HG03354 (cell line): ENCODE data around the gene SHBG.
"Not testable (repeated sequence)": the region's sequence is repeated elsewhere in the genome, so short reads cannot be mapped to it uniquely, and the experiment has no call there.

ENCODE experiments used
- ATAC-seq: cut with Tn5 transposase; IDR thresholded peaks from one replicate; pipeline ENCODE4 v1.9.1; 2021; ENCODE audit warnings: mild to moderate bottlenecking; ENCODE audit not compliant: unreplicated experiment, poor library complexity, severe bottlenecking

Gene SHBG

DNA sequence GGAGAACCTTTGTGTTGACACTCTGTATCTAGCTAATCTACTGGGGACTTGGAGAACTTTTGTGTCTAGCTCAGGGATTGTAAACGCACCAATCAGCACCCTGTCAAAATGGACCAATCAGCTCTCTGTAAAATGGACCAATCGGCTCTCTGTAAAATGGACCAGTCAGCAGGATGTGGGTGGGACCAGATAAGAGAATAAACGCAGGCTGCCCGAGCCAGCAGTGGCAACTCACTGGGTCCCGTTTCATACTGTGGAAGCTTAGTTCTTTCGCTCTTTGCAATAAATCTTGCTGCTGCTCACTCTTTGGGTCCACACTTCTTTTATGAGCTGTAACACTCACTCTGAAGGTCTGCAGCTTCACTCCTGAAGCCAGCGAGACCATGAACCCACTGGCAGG is 11.7 kb downstream of the SHBG start:
- not testable (repeated sequence) for ATAC-seq

DNA sequence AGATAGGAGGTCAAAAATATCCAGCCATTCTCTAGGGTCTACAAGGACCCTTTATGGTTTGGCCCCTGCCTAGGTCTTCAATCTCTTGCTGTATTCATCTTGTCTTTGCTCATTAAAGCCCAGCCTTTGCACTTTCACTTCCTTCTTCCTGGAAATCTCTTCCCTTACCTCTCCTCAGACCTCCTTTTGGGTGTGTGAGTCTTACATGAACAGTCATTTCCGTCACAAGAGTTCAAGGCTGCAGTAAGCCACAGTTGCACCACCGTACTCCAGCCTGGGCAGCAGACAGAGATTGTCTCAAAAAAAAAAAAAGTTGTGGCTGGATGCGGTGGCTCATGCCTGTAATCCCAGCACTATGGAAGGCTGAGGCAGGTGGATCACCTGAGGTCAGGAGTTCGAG is 14.8 kb downstream of the SHBG start:
- ATAC-seq, result no peak

DNA sequence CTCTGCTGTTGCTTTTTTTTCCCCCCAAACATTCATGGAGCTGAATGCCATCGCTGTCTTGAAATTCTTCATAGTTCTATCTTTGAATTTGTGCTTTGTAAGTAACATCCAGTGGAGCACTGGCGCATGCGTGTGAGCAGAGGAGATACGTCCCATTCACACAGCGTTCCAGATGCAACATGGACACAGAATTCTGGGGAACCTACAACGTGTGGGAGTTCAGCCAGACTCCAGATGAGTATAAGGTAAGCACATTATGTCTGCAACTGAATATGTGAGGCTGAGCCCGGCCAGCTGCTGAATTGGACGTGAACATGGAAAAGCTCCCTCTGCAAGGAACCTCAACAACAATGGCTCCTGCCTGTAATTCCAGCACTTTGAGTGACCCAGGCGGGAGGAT is 16.5 kb downstream of the SHBG start:
- no peak for ATAC-seq

DNA sequence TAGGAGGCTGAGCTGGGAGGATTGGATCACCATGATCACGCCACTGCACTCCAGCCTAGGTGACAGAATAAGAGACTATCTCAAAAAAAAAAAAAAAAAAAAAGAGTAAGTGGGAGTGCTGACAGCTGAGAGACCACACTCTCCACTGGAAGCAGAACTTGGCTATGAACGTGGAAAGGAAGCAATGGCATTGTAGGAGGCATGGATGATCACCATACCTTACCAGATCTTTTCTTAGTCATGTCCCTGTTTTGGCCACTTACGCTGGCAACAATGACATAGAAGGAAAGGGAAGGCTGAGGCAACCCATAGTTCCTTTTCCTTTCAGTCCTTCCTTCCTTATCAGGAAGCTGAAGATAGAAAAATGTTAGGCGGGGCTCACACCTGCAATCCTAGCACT is 17.1 kb downstream of the SHBG start:
- no peak for ATAC-seq

DNA sequence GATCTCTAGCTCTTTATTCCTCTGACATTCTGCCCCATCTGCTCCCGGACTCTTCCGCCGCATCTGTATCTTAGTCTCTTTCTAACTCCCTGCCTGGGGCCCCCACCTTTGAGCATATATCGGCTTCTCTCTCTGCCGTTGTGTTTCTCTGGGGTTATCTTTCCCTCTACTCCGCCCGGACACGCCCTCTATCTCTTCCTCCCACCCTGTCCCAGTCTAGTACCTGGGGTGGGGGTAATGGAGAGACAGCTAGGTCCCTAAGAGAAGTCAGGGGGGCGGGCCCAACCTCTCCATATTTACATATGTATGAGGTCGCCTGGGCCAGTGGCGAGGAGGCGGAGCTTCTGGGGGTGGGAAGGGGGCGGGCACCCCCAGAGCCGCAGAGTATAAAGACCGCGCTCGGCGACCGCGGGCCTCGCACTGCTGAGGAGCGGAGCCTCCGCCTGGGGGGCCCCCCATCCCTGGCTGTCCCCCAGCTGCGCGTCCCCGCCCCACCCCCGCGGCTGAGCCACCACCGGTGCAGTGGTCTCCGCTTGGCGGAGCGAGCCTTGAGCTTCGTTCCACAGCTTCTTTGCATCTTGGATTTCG is 20.7 kb downstream of the SHBG start, which contains the start of gene ATP1B2:
Gene ATP1B2 (plus strand): TSS at position 418 of the 588 bp plus-strand sequence. CDS start 593 bp downstream, outside the sequence.
- ATAC-seq, result no peak

DNA sequence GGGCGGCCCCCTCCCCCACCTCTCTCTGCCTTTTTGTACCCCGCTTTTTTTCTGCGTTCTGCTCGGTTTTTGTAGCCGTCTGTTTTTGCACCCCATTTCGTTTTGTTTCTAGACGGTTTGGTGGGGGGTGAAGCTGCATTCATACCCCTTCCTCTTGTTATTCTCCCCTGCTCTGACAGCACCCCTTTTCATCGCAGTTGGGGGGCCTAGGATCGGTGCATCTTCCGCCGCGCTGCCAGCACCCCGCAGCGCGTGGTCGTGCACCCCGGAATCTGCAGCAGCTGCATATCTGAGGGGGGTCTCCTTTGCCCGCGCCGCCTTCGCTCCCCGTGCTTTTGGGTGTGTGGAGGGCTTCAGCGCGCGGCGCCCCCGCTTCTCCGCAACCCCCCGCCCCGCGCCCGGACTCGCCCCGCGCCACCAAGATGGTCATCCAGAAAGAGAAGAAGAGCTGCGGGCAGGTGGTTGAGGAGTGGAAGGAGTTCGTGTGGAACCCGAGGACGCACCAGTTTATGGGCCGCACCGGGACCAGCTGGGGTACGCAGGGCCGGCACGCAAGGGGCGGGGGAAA is 21.2 kb downstream of the SHBG start:
- no peak for ATAC-seq

DNA sequence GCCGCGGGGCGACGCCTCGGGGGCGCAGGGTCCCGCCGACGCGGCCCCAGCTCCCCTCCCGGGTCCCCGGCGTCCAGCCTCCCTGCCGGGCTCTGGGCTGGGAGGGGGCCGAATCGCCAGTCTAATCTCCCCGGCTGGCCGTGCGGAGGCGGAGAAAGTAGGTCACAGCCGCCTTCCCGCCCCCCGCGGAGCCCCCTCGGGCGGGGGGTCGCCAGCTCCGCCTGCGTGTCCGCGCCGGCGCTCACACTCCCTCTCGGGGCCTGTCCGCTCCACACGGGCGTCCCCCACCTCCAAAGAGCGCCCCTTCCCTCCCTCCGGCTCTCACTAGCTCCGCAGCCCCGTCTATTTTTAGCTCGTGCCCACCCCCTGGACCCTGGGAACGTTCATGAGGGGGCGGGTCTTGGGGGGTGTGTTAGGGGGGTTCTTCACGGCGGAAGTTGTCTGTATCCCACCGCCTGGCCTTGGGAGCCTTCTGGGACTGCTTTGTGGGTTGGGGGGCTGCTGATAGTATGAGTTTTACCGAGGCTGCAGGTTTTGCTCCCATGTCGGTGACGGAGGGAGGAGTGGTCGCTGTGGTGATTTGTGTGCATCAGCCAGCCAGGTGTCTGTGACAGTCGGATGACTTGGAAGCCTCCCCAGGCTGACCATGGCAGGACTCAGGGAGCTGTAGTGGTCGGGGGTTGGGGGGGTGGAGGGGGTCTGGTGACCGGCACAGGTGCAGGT is 21.9 kb downstream of the SHBG start:
- no peak for ATAC-seq

DNA sequence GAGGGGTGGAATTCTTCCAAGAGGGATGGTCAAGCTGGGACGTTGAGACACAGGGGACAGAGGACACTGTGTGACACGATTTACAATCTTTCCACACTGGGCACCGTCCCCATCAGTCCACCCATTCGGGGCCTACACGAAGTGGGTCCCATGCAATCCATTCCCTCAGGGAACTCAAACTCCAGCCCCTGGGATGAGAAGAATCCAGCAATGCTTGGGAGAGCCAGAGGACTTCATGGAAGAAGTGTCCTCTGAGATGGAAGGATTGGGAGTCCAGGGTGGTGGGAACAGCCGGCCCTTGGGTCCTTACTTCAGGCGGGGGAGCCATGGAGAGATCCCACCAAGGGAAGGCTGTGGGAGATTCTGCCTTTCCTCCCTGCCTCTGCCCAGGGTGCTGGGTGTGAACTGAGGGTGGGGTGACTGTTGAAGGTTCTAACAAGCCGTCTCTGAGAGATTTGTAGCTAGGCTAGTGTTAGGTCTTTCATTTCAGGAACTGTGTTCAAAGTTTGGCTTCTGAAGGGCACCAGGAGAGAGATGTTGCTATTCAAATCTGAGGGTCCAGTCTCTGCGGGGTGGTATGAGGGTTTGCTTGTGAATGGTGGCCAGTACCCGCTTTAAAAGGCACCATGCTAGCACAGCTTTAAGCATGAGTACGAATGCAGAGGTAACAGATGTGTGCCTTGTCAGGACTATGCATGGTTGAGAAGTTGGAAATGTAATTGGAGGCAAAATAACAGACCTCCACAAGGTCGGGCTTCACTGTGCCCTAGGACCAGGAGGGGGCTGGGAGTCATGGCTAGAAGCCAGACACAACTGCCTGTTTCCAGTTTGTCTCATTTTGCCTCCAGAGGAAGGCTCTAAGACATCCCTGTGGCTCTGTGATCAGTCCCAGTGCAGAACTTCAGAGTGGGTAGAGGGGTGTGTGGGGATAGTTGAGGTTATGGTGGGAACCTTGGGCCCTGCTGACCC is 22.7 kb downstream of the SHBG start:
- ATAC-seq, result no peak

DNA sequence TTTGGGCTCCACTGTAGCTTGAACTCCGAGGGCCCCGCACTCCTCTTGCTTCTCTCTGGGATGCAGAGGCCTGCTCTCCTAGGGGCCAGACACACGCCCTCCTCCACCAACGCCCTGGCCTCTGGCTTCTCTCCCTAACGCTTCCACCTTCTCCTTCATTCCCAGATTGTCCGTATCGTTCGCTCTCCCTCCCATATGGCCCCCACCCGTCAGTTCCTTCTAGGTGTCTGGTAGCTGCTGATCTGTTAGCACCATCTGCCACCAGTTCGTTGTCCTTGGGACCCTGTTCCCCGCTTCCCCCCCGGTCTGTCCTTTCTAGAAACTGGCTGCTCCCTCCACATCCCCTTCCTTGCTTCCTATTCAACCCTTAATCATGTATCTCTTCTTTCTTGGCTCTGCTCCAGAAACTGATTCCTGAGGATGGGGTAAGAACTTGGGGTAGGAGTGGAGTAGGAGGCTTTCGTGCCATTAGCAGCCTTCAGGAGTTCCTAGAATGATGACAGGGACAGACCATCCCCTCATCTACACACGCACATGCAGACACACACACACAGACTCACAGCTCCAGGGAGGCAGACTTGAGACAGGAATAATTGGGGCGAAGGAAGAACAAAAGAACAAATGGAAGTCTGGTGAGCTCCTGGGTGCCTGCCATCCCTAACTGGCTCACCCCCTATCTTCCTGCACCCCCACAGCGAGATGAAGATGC is 25.1 kb downstream of the SHBG start:
- ATAC-seq, result no peak

DNA sequence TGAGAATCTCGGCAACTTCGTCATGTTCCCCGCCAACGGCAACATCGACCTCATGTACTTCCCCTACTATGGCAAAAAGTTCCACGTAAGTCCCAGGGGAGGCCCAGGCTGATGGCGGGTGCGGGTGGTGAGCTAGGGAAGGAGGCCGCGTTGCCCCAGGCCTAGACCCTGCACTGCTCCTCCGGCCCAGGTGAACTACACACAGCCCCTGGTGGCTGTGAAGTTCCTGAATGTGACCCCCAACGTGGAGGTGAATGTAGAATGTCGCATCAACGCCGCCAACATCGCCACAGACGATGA is 25.6 kb downstream of the SHBG start:
- ATAC-seq, result no peak

DNA sequence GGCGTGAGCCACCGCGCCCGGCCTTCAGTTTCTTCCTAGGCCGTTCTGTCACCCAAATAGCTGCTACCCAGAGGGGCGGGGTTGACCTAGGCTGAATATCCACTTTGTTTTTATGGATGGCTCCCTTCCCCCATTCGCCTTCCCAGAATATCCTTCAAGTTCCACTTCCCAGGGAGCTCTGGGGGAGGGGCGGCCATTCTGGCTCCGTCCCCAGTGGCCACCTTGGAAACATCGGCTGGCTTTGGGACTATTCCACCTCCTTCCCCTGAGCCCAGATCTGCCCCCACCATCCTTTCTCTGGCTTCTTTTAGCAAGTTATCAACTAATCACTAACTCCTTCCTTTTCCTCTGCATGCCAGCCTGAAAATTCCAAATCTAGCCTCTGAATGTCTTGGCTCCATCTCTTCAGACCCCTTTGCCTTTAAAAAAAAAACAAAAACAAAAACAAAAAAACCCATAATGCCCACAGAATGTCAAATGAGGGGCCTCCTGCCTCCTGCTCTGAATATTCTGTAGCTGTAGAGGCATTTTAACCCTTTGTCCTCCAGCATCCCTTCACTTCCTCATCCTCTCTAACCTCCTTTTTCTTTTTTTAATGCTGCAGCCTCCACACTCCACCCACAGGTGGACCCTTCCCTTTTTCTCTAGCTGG is 27.1 kb downstream of the SHBG start:
- ATAC-seq, result no peak

DNA sequence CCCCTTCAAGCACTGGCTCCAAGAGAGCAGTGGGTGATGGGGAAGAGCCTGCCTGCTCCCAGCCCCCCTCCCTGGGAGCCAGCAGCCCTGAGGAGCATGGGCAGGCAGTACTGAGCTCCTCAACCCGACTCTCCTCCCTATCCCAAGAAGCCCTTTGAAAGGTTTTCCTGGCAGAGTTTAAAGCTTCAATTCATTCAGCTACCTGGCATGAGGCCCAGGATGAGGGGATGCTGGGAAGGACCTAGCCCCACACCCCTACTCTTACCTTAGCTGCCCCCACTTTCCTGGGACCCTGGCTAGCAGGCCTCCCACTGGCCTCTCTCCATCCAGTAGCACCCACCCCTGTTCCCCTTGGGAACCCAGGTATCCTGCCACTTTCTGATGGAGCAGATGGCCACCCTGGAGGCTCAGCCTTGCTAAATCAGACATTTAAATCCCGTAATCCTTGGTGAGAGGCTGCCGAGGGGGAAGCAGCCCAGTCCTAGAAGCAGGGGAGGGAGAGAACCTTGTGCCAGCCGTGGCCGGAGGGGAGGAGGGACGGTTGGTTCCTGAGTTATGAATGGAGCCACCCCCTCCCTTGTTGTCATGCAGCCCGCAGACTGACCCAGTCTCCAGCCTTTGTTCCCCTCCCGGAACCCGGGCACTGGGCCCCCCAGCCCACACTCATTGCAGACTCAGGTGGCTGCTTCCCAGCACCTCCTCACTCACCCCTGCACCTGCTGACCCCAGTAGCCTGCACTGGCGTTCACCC is 37.9 kb downstream of the SHBG start:
- ATAC-seq, result no peak

DNA sequence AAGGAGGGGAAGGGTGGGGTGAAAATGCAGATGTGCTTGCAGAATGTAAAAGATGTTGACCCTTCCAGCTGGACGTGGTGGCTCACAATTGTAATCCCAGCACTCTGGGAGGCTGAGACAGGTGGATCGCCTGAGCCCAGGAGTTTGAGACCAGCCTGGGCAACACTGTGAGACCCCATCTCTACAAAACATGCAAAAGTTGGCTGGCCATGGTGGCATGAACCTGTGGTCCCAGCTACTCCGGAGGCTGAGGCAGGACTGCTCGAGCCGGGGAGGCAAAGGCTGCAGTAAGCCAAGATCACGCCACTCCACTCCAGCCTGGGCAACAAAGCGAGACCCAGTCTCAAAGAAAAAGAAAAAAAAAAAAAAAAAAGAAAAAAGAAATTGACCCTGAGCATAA is 38.5 kb downstream of the SHBG start:
- ATAC-seq, result no peak

DNA sequence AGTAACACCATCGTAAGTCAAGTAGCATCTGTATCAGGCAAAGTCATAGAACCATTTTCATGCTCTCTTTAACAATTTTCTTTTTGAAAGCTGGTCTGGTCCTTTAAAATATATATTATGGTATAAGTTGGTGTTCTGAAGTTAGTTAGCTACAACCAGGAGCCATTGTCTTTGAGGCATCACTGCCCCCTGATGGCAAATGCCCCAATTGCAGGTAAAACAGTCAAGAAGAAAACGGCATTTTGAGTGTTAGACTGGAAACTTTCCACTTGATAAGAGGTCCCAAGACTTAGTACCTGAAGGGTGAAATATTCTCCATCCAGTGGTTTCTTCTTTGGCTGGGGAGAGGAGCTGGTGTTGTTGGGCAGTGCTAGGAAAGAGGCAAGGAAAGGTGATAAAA is 43.3 kb downstream of the SHBG start:
- no peak for ATAC-seq

DNA sequence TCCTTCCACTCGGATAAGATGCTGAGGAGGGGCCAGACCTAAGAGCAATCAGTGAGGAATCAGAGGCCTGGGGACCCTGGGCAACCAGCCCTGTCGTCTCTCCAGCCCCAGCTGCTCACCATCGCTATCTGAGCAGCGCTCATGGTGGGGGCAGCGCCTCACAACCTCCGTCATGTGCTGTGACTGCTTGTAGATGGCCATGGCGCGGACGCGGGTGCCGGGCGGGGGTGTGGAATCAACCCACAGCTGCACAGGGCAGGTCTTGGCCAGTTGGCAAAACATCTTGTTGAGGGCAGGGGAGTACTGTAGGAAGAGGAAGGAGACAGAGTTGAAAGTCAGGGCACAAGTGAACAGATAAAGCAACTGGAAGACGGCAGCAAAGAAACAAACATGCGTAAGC is 45.0 kb downstream of the SHBG start:
- no peak for ATAC-seq

DNA sequence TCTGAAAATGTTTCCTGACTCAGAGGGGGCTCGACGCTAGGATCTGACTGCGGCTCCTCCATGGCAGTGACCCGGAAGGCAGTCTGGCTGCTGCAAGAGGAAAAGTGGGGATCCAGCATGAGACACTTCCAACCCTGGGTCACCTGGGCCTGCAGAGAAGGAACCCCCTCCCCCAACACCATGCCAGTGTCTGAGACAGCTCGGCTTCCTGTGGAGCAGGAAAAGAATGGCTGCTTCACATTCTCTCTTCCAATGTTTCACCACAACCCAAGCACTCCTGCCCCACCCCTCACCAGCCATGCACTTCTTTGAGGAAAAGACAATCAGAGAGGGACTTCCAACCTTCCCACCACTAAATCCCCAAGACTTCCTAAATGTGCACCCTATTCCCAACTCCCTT is 46.6 kb downstream of the SHBG start:
- ATAC-seq, result no peak

DNA sequence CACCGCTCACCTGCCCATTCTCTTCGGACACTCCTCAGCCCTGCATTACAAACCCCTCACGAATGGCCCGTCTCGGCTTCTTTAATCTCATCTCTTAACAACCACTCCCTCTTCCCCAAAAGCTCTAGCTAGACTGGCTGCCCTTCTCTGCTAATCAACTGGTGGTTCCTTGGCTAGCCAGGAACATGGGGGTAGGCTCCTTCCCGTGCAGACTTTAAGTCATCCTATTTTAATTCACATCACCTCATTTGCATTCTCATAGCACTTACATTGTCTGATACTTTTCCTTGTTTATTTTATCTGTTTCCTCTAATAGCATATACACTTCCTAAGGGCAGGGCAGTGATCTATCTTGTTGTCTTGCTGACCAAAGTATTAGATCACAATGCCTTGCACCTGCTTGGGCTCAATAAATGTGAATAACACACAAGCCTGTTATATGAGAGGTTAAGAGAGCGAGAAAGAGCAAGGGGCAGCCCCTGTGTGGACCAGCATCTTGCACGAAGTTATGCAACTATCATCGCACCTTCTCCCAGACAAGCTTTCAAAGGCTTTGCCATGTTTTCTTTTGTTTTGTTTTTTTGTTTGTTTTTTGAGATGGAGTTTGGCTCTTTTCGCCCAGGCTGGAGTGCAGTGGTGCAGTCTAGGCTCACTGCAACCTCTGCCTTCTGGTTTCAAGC is 47.6 kb downstream of the SHBG start:
- ATAC-seq, result no peak
